Mucosa of descending colon (tissue), 3 donors: Measurements from ENCODE around the gene IMMP2L. TPM values are rescaled to one million over a fixed set of nuclear protein-coding genes. Genes with fewer than 3 reads are reported as not detected.

ENCODE experiments used
- ATAC-seq: fragments of 200-7000 bp; cut with Tn5 transposase; one replicate; pipeline ENCODE4 v1.9.1; 2020; ENCODE audit warnings: mild to moderate bottlenecking, moderate library complexity
- DNase-seq, 3 donors: peaks; one replicate each; pipeline ENCODE4 v3.0.0-alpha.2; 2020
- H3K36me3 ChIP-seq: fragments of 200-600 bp; one replicate; pipeline ENCODE4 v1.8.0; 2021; ENCODE audit warnings: low read depth, mild to moderate bottlenecking
- H3K4me1 ChIP-seq: fragments of 200-600 bp; one replicate; pipeline ENCODE4 v1.8.0; 2021; ENCODE audit warnings: low read depth, mild to moderate bottlenecking
- H3K4me3 ChIP-seq: fragments of 200-600 bp; one replicate; pipeline ENCODE4 v1.8.0; 2021; ENCODE audit warnings: mild to moderate bottlenecking
- H3K9me3 ChIP-seq: fragments of 200-600 bp; one replicate; pipeline ENCODE4 v1.8.0; 2021; ENCODE audit warnings: mild to moderate bottlenecking
- intact Hi-C, 2 donors: fragments of 100-400 bp; cut with DNase I in 1 of 2; cut with micrococcal nuclease in 1 of 2; formaldehyde crosslinking; loops; one replicate each; pipeline versions ENCODE4 v1.11.0 to v1.11.1; 2022; cut with DNase I, micrococcal nuclease
- total RNA-seq, 3 donors: library from RNA; stranded (reverse); fragmentation: NEBNext Ultra II Directional in 2 of 3; extraction: Animal tissue kit (Norgen Biotek cat#: 25700) in 2 of 3; gene quantifications; one replicate each; pipeline versions ENCODE4 v1.2.1 to v1.2.4, GENCODE V29; 2021 to 2023
- TF ChIP-seq, protein P1 (sequence below): fragments of 200-600 bp; IDR thresholded peaks from one replicate; pipeline ENCODE4 v1.8.0; 2022; ENCODE audit warnings: antibody characterized with exemption, mild to moderate bottlenecking
- donor health status: DM: no; HTN: no; CAD: no; lungs with moderate emphysema.
- donor health status: DM: no; HTN: no; CAD: no.
- donor health status: DM: no; HTN: yes; CAD: no.

The IMMP2L gene
- total RNA-seq, 3 donors from 2014 or later, result 12.1 to 20.7 (median 17.7) TPM

DNA sequence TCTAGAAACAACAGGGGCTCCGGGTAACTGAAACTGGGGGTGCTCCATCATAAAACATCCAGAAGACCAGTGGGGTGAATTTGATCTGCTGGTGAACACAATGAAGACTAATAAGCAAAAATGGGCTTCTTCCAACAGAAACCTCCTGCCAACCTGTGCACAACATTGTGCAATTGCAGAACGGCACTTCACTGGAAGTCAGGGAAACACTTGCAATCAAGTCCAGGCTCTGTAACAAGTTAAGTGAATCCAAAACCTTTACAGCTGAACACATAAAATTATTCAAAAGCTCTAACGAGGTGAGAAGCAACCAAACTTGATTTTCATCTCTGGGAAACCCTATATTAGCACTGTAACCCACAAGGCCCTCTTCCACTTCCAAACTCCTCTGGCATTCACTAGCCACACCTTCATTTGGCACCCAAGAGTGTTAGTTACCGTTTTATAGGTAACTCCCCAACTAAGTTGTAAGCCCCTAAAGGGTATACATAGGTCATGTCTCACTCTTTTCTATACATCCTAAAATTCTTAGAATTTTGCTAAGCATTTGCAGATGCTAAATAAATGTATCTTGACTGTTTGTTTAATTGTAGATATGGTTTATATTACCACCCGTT is 22.0 kb downstream of the IMMP2L start:
- no peak for ATAC-seq

GRCh38 chr7:111537134-111537533 is 25.2 kb downstream of the IMMP2L start:
- H3K36me3 ChIP-seq, result no peaks in the 10 kb centered on the region
- ATAC-seq (no peak), DNase-seq (no peak)
- H3K9me3 ChIP-seq, result no peaks in the 10 kb centered on the region
- H3K4me1 ChIP-seq, result no peaks in the 10 kb centered on the region
- TF ChIP-seq, protein P1, sequence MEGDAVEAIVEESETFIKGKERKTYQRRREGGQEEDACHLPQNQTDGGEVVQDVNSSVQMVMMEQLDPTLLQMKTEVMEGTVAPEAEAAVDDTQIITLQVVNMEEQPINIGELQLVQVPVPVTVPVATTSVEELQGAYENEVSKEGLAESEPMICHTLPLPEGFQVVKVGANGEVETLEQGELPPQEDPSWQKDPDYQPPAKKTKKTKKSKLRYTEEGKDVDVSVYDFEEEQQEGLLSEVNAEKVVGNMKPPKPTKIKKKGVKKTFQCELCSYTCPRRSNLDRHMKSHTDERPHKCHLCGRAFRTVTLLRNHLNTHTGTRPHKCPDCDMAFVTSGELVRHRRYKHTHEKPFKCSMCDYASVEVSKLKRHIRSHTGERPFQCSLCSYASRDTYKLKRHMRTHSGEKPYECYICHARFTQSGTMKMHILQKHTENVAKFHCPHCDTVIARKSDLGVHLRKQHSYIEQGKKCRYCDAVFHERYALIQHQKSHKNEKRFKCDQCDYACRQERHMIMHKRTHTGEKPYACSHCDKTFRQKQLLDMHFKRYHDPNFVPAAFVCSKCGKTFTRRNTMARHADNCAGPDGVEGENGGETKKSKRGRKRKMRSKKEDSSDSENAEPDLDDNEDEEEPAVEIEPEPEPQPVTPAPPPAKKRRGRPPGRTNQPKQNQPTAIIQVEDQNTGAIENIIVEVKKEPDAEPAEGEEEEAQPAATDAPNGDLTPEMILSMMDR, result no peak
- no peak overlapping the region for H3K4me3 ChIP-seq
- intact Hi-C loops, result no loop called here

More for the DNA sequence above, 22.0 kb downstream of the IMMP2L start:
- H3K4me3 ChIP-seq, result no peak overlapping the region
- DNase-seq, result no peak
- H3K36me3 ChIP-seq, result no peaks in the 10 kb centered on the region
- intact Hi-C loops, result no loop called here
- H3K9me3 ChIP-seq, result no peaks in the 10 kb centered on the region
- TF ChIP-seq, protein P1, result no peak
- H3K4me1 ChIP-seq, result no peaks in the 10 kb centered on the region

DNA sequence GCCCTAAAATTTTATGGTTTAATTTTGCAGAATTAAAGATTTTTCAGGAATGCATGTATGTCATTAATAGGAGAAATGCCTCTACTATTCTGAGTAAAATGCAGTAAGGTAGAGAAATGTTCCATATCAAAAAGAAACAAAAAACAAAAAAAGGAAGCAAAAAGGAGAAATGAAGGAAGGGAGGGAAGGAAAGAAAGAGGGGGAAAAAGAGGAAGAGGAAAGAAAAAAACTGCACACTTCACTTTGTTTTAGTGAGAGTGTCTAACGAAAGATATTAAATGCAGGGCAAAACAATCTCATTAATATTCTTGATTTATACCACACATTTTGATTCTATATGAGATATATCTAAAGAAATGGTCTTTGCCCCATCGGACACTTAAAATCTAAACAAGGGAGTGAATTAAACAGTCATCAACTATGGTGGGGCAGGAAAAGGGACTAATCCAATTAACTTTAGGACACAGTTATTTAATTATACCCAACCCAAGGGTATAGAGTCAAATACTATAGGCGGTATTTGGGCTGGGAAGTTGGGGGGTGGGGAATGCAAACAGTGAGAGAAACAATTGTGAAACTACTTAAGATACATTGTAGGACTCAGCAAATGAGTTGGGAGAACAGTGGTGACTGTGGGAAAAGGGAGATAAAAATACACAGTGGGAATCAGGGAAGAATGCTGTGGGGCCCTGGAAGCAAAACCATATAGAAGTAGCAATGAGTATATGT is 27.0 kb downstream of the IMMP2L start:
- Histone ChIP-seq H3K9me3 (no peaks in the 10 kb centered on the region), H3K4me3 (no peak overlapping the region)

DNA sequence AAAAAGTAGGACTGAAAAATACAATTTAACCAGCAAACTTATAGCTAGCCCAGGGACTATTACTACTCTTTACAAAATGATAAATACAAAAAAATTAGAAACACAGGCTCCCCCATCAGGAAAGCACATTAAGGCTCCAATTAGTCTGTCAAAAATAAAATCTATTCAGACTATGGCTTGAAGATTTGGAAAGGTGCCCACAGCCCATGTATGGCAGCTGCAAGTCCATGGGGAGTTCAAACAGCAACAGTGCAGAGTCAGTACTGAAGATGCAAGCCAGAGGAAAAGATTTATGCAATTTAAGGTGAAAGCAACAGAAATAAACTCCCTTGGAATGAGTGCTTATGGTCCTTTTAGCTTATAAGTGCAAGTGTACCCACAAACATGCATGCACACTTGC is 29.7 kb downstream of the IMMP2L start:
- no peaks in the 10 kb centered on the region for H3K36me3 ChIP-seq
- H3K9me3 ChIP-seq, result no peaks in the 10 kb centered on the region
- no peak overlapping the region for H3K4me3 ChIP-seq
- no peaks in the 10 kb centered on the region for H3K4me1 ChIP-seq
- ATAC-seq (no peak), DNase-seq (no peak)
- intact Hi-C loops, result no loop called here
- TF ChIP-seq, protein P1, result no peak

More for the DNA sequence above, 27.0 kb downstream of the IMMP2L start:
- TF ChIP-seq, protein P1, result no peak
- intact Hi-C loops, result no loop called here
- H3K4me1 ChIP-seq, result no peaks in the 10 kb centered on the region
- no peak for ATAC-seq
- no peaks in the 10 kb centered on the region for H3K36me3 ChIP-seq
- no peak for DNase-seq

GRCh38 chr7:111531993-111532392 is 30.3 kb downstream of the IMMP2L start:
- Histone ChIP-seq H3K9me3 (no peaks in the 10 kb centered on the region), H3K4me1 (no peaks in the 10 kb centered on the region), H3K36me3 (no peaks in the 10 kb centered on the region), H3K4me3 (no peak overlapping the region)
- DNase-seq (no peak), ATAC-seq (no peak)
- intact Hi-C loops, result no loop called here
- TF ChIP-seq, protein P1, result no peak
